Brain microvascular endothelial cell (primary cell): Measurements from ENCODE around the gene CNPY1.

ENCODE experiments used
- DNase-seq: peaks from one replicate; pipeline ENCODE4 v3.0.0-alpha.2; 2020
- H3K27ac ChIP-seq: fragments of 250-450 bp; sonication (Bioruptor Pico); 2 replicates; pipeline ENCODE4 v1.5.1; 2020; ENCODE audit warnings: mild to moderate bottlenecking, moderate library complexity
- H3K27me3 ChIP-seq: fragments of 250-450 bp; sonication (Bioruptor Pico); replicated peaks from 2 replicates; pipeline ENCODE4 v1.5.1; 2020; ENCODE audit warnings: mild to moderate bottlenecking
- H3K36me3 ChIP-seq: fragments of 250-450 bp; sonication (Bioruptor Pico); replicated peaks from 2 replicates; pipeline ENCODE4 v1.5.1; 2020; ENCODE audit warnings: mild to moderate bottlenecking
- H3K4me3 ChIP-seq: 2 replicates; pipeline ENCODE4 v1.5.1; 2011; ENCODE audit warnings: low read depth, mild to moderate bottlenecking, control low read depth, low read length, moderate library complexity
- CTCF ChIP-seq: IDR thresholded peaks from 2 replicates; pipeline ENCODE4 v1.5.1; 2011; ENCODE audit warnings: low read depth, mild to moderate bottlenecking, moderate library complexity, low read length, control low read depth, inconsistent platforms; ENCODE audit errors: missing control alignments
- in situ Hi-C: cut with HindIII; loops from 2 replicates; pipeline ENCODE4 v1.10.0; 2017; ENCODE audit warnings: low sequenced_read_pairs, low pct_ligation_motif_present

CNPY1 gene

GRCh38 chr7:155483245-155483644 lies 63.1 kb downstream of the CNPY1 start:
- H3K27ac ChIP-seq: no peak overlapping the region
- no peaks in the 10 kb centered on the region for H3K36me3 ChIP-seq
- no peak overlapping the region for H3K4me3 ChIP-seq
- no peaks in the 10 kb centered on the region for H3K27me3 ChIP-seq
- TF ChIP-seq CTCF: no peak
- DNase-seq: no peak
- in situ Hi-C loops: no loop called here

- in situ Hi-C loops: no loop called here
- H3K36me3 ChIP-seq: no peaks in the 10 kb centered on the region
- H3K27me3 ChIP-seq: no peaks in the 10 kb centered on the region
- DNase-seq: no peak
- TF ChIP-seq CTCF: no peak
- H3K27ac ChIP-seq: no peak overlapping the region
- no peak overlapping the region for H3K4me3 ChIP-seq
These were observed 63.7 kb downstream of the CNPY1 start for GRCh38 chr7:155482511-155483183.

- Histone ChIP-seq H3K27me3 (no peaks in the 10 kb centered on the region), H3K27ac (no peak overlapping the region), H3K4me3 (no peak overlapping the region), H3K36me3 (no peaks in the 10 kb centered on the region)
- no peak for TF ChIP-seq CTCF
- in situ Hi-C loops: no loop called here
- no peak for DNase-seq
These were observed 64.6 kb downstream of the CNPY1 start for GRCh38 chr7:155481764-155482163.

- no peak for DNase-seq
- in situ Hi-C loops: no loop called here
- peaks cover 7% of the 10 kb centered on the region for H3K27me3 ChIP-seq
- no peaks in the 10 kb centered on the region for H3K36me3 ChIP-seq
- no peak overlapping the region for H3K27ac ChIP-seq
- H3K4me3 ChIP-seq: no peak overlapping the region
- no peak for TF ChIP-seq CTCF
These were observed 68.9 kb downstream of the CNPY1 start for GRCh38 chr7:155477476-155477875.

GRCh38 chr7:155471718-155472117 lies 74.6 kb downstream of the CNPY1 start:
- in situ Hi-C loops: no loop called here
- Histone ChIP-seq H3K27me3 (peaks cover 61% of the 10 kb centered on the region), H3K36me3 (no peaks in the 10 kb centered on the region), H3K4me3 (no peak overlapping the region), H3K27ac (no peak overlapping the region)
- no peak for TF ChIP-seq CTCF
- DNase-seq: no peak
